ENCODE results near the gene CDHR2.

CDHR2 gene

GRCh38 chr5:176536132-176536901 lies 12.8 kb upstream of the CDHR2 start:
- Histone ChIP-seq H3K27ac (ENCODE audit: low read depth, low read length, poor library complexity, severe bottlenecking) (peak overlapping the region; percentile 96), H3K4me2 (ENCODE audit: low read length) (peak overlapping the region; percentile 95), H3K9ac (ENCODE audit: low read length) (peak overlapping the region; percentile 99), H3K4me1 (ENCODE audit: insufficient read depth, low read length, severe bottlenecking) (peaks cover 55% of the 10 kb centered on the region), H3F3A (ENCODE audit: insufficient read depth, low read length) (no peaks in the 10 kb centered on the region), H4K20me1 (ENCODE audit: insufficient read depth, low read length) (no peaks in the 10 kb centered on the region), H3K4me3 (ENCODE audit: low read depth, low read length, poor library complexity, severe bottlenecking) (peak overlapping the region; percentile 94), H3K27me3 (ENCODE audit: insufficient read depth, low read length) (no peaks in the 10 kb centered on the region), H3K36me3 (ENCODE audit: insufficient read depth, low read length) (peaks cover 30% of the 10 kb centered on the region), H2AFZ (ENCODE audit: low read length) (no peak overlapping the region), H3K79me2 (ENCODE audit: insufficient read depth, low read length) (peaks cover 34% of the 10 kb centered on the region), H3K9me2 (ENCODE audit: low read depth, low read length) (no peaks in the 10 kb centered on the region), H3K9me3 (ENCODE audit: low read length) (no peaks in the 10 kb centered on the region)
- TF ChIP-seq CTCF (IDR thresholded peaks at IDR 0.05; ENCODE audit: low read length) = no peak
- TF ChIP-seq EZH2 (IDR thresholded peaks at IDR 0.05; ENCODE audit: borderline replicate concordance, low read length) = no peak

GRCh38 chr5:176536902-176537553 lies 12.1 kb upstream of the CDHR2 start, which contains the start of gene RNF44:
Gene RNF44 (minus strand): TSS chr5:176537402. CDS start chr5:176532472, 4,930 bp downstream.
- Histone ChIP-seq H3K79me2 (ENCODE audit: insufficient read depth, low read length) (peaks cover 34% of the 10 kb centered on the region), H3K36me3 (ENCODE audit: insufficient read depth, low read length) (peaks cover 23% of the 10 kb centered on the region; the same call in 1 of the 2 replicates), H2AFZ (ENCODE audit: low read length) (no peak within 1 kb of the TSS), H3F3A (ENCODE audit: insufficient read depth, low read length) (no peaks in the 10 kb centered on the region), H3K9ac (ENCODE audit: low read length) (peak within 1 kb of the TSS; percentile 99), H4K20me1 (ENCODE audit: insufficient read depth, low read length) (no peaks in the 10 kb centered on the region), H3K9me3 (ENCODE audit: low read length) (no peaks in the 10 kb centered on the region), H3K4me1 (ENCODE audit: insufficient read depth, low read length, severe bottlenecking) (peaks cover 55% of the 10 kb centered on the region), H3K4me2 (ENCODE audit: low read length) (peak within 1 kb of the TSS; percentile 95), H3K27me3 (ENCODE audit: insufficient read depth, low read length) (no peaks in the 10 kb centered on the region), H3K4me3 (ENCODE audit: low read depth, low read length, poor library complexity, severe bottlenecking) (peak within 1 kb of the TSS; percentile 94), H3K27ac (ENCODE audit: low read depth, low read length, poor library complexity, severe bottlenecking) (peak within 1 kb of the TSS; percentile 96), H3K9me2 (ENCODE audit: low read depth, low read length) (no peaks in the 10 kb centered on the region)
- no peak for TF ChIP-seq EZH2 (IDR thresholded peaks at IDR 0.05; ENCODE audit: borderline replicate concordance, low read length)
- TF ChIP-seq CTCF (IDR thresholded peaks at IDR 0.05; ENCODE audit: low read length) = no peak

GRCh38 chr5:176537554-176538229 lies 11.4 kb upstream of the CDHR2 start:
- H3K27me3 ChIP-seq (ENCODE audit: insufficient read depth, low read length) = no peaks in the 10 kb centered on the region
- peak overlapping the region; percentile 94 for H3K4me3 ChIP-seq (ENCODE audit: low read depth, low read length, poor library complexity, severe bottlenecking)
- no peaks in the 10 kb centered on the region for H4K20me1 ChIP-seq (ENCODE audit: insufficient read depth, low read length)
- no peaks in the 10 kb centered on the region for H3K9me2 ChIP-seq (ENCODE audit: low read depth, low read length)
- peak overlapping the region; percentile 76 for H3K4me2 ChIP-seq (ENCODE audit: low read length)
- H3K9me3 ChIP-seq (ENCODE audit: low read length) = no peaks in the 10 kb centered on the region
- peak overlapping the region; percentile 82 for H3K27ac ChIP-seq (ENCODE audit: low read depth, low read length, poor library complexity, severe bottlenecking)
- H2AFZ ChIP-seq (ENCODE audit: low read length) = no peak overlapping the region
- H3K9ac ChIP-seq (ENCODE audit: low read length) = peak overlapping the region; percentile 99
- TF ChIP-seq EZH2 (IDR thresholded peaks at IDR 0.05; ENCODE audit: borderline replicate concordance, low read length) (no peak), CTCF (IDR thresholded peaks at IDR 0.05; ENCODE audit: low read length) (no peak)
- peaks cover 34% of the 10 kb centered on the region for H3K79me2 ChIP-seq (ENCODE audit: insufficient read depth, low read length)
- peaks cover 55% of the 10 kb centered on the region for H3K4me1 ChIP-seq (ENCODE audit: insufficient read depth, low read length, severe bottlenecking)
- peaks cover 20% of the 10 kb centered on the region; the same call in 1 of the 2 replicates for H3K36me3 ChIP-seq (ENCODE audit: insufficient read depth, low read length)
- H3F3A ChIP-seq (ENCODE audit: insufficient read depth, low read length) = no peaks in the 10 kb centered on the region

Data from OCI-LY1 (cell line).